Right atrium auricular region (tissue), 2 donors: Measurements from ENCODE around the gene TBC1D14. TPM values are rescaled to one million over a fixed set of nuclear protein-coding genes. Genes with fewer than 3 reads are reported as not detected.

ENCODE experiments used
- DNase-seq: peaks from one replicate; pipeline ENCODE4 v3.0.0-alpha.2; 2019; ENCODE audit warnings: low spot score
- H3K27ac ChIP-seq, 2 donors: fragments of 200-600 bp; sonication (generic); 1 replicate in 1 of 2; 2 replicates in 1 of 2; pipeline ENCODE4 v1.5.1; 2016 to 2019
- H3K27me3 ChIP-seq, 2 donors: fragments of 200-600 bp; sonication (generic); one replicate each; pipeline versions ENCODE4 v1.5.1 to v1.6.0; 2017 to 2019
- H3K36me3 ChIP-seq: fragments of 200-600 bp; sonication (generic); one replicate; pipeline ENCODE4 v1.5.1; 2016
- H3K4me1 ChIP-seq, 2 donors: fragments of 200-600 bp; sonication (generic); one replicate each; pipeline versions ENCODE4 v1.5.1 to v1.6.0; 2017 to 2019
- H3K4me3 ChIP-seq, 2 donors: fragments of 200-600 bp; sonication (generic); 1 replicate in 1 of 2; 2 replicates in 1 of 2; pipeline ENCODE4 v1.5.1; 2017 to 2019; ENCODE audit warnings: mild to moderate bottlenecking in 1 of 2, moderate library complexity in 1 of 2
- H3K9me3 ChIP-seq, 2 donors: fragments of 200-600 bp; sonication (generic); one replicate each; pipeline ENCODE4 v1.5.1; 2019
- CTCF ChIP-seq, 2 donors: fragments of 200-600 bp; sonication (generic); IDR thresholded peaks; one replicate each; pipeline ENCODE4 v1.5.1; 2019; ENCODE audit warnings: antibody characterized with exemption in 2 of 2
- total RNA-seq, 2 donors: library from RNA; depleted of rRNA; stranded (reverse); fragments of >200 nt; gene quantifications; one replicate each; pipeline ENCODE4 v1.1.0, GENCODE V29; 2016

Gene TBC1D14
- total RNA-seq, 2 donors from 2014 or later = 33.7 to 34.0 TPM

- H3K9me3 ChIP-seq = no peaks in the 10 kb centered on the region
- no peak overlapping the region for H3K4me3 ChIP-seq
- peak; percentile 11 for DNase-seq
- peaks cover 0 to 9% of the 10 kb centered on the region in 2 donors for H3K4me1 ChIP-seq
- no peaks in the 10 kb centered on the region for H3K36me3 ChIP-seq
- H3K27ac ChIP-seq = no peak overlapping the region
- no peaks in the 10 kb centered on the region for H3K27me3 ChIP-seq
- no peak for TF ChIP-seq CTCF (IDR thresholded peaks at IDR 0.05)
These were observed 58.9 kb downstream of the TBC1D14 start for GRCh38 chr4:6968496-6968895.

GRCh38 chr4:6969826-6970800 is 60.5 kb downstream of the TBC1D14 start:
- Histone ChIP-seq H3K27me3 (no peaks in the 10 kb centered on the region), H3K9me3 (no peaks in the 10 kb centered on the region), H3K4me3 (no peak overlapping the region), H3K27ac (no peak overlapping the region), H3K4me1 (peaks cover 0 to 19% of the 10 kb centered on the region in 2 donors), H3K36me3 (no peaks in the 10 kb centered on the region)
- TF ChIP-seq CTCF (IDR thresholded peaks at IDR 0.05) = no peak
- peak; percentile 56 for DNase-seq

GRCh38 chr4:6971536-6972374 is 62.1 kb downstream of the TBC1D14 start:
- H3K4me3 ChIP-seq = no peak overlapping the region
- H3K27me3 ChIP-seq = no peaks in the 10 kb centered on the region
- H3K27ac ChIP-seq = no peak overlapping the region
- TF ChIP-seq CTCF (IDR thresholded peaks at IDR 0.05) = no peak
- peaks cover 0 to 19% of the 10 kb centered on the region in 2 donors for H3K4me1 ChIP-seq
- peak; percentile 57 for DNase-seq
- no peaks in the 10 kb centered on the region for H3K9me3 ChIP-seq
- no peaks in the 10 kb centered on the region for H3K36me3 ChIP-seq

- Histone ChIP-seq H3K27ac (no peak overlapping the region), H3K27me3 (no peaks in the 10 kb centered on the region), H3K4me1 (peaks cover 0 to 19% of the 10 kb centered on the region in 2 donors), H3K4me3 (no peak overlapping the region), H3K9me3 (no peaks in the 10 kb centered on the region), H3K36me3 (no peaks in the 10 kb centered on the region)
- TF ChIP-seq CTCF (IDR thresholded peaks at IDR 0.05) = no peak
- no peak for DNase-seq
These were observed 62.7 kb downstream of the TBC1D14 start for GRCh38 chr4:6972375-6972650.

- no peaks in the 10 kb centered on the region for H3K9me3 ChIP-seq
- H3K36me3 ChIP-seq = no peaks in the 10 kb centered on the region
- H3K4me3 ChIP-seq = no peak overlapping the region
- H3K4me1 ChIP-seq = peaks cover 0 to 19% of the 10 kb centered on the region in 2 donors
- TF ChIP-seq CTCF (IDR thresholded peaks at IDR 0.05) = no peak
- no peak for DNase-seq
- H3K27ac ChIP-seq = no peak overlapping the region
- no peaks in the 10 kb centered on the region for H3K27me3 ChIP-seq
These were observed 63.3 kb downstream of the TBC1D14 start for GRCh38 chr4:6972911-6973310.
